Measurements from ENCODE around the gene TBC1D14. TPM values are rescaled to one million over a fixed set of nuclear protein-coding genes. Genes with fewer than 3 reads are reported as not detected.
"Not testable (repeated sequence)": the region's sequence is repeated elsewhere in the genome, so short reads cannot be mapped to it uniquely, and the experiment has no call there.

Gene TBC1D14
- total RNA-seq, 1 donor from 2014 or later = 43.3 TPM

DNA sequence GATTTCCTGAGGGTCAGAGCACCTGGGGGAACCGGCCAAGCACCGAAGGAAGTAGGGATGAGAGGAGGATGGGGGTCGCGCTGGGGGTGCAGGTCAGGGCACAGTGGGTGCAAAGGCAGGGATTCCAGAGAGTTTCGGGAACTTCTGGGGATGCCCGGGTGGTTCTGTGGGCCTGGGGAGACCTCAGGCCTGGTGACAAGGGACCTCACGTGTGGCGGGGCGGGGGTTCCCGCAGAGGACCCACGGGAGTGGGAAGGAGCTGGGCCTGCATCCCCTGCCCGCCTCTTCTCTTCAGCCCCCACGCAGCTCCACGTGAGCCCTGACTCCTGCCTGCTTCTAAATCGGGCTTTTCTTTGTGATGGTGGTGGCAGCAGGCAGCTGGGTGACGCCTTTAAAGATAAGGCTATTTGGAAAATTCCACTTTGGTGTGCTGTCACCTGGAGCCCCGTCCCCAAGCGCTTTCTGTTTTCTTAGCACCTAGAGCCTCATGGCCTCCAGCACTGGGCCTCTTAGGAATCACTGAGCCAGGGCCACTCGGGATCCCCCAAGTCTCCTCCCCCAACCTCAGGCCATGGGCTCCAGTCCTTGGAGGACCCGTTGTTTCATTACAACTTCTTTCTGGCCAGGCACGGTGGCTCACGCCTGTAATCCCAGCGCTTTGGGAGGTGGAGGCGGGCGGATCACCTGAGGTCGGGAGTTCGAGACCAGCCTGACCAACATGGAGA is 7.1 kb upstream of the TBC1D14 start:
- no peak for DNase-seq (ENCODE audit: low read depth)
- H3K4me3 ChIP-seq (ENCODE audit: low read depth, low read length) = no peak overlapping the region
- TF ChIP-seq, protein P1, sequence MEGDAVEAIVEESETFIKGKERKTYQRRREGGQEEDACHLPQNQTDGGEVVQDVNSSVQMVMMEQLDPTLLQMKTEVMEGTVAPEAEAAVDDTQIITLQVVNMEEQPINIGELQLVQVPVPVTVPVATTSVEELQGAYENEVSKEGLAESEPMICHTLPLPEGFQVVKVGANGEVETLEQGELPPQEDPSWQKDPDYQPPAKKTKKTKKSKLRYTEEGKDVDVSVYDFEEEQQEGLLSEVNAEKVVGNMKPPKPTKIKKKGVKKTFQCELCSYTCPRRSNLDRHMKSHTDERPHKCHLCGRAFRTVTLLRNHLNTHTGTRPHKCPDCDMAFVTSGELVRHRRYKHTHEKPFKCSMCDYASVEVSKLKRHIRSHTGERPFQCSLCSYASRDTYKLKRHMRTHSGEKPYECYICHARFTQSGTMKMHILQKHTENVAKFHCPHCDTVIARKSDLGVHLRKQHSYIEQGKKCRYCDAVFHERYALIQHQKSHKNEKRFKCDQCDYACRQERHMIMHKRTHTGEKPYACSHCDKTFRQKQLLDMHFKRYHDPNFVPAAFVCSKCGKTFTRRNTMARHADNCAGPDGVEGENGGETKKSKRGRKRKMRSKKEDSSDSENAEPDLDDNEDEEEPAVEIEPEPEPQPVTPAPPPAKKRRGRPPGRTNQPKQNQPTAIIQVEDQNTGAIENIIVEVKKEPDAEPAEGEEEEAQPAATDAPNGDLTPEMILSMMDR (conservative IDR thresholded peaks at IDR 0.05; ENCODE audit: low read depth, low read length) = no peak

DNA sequence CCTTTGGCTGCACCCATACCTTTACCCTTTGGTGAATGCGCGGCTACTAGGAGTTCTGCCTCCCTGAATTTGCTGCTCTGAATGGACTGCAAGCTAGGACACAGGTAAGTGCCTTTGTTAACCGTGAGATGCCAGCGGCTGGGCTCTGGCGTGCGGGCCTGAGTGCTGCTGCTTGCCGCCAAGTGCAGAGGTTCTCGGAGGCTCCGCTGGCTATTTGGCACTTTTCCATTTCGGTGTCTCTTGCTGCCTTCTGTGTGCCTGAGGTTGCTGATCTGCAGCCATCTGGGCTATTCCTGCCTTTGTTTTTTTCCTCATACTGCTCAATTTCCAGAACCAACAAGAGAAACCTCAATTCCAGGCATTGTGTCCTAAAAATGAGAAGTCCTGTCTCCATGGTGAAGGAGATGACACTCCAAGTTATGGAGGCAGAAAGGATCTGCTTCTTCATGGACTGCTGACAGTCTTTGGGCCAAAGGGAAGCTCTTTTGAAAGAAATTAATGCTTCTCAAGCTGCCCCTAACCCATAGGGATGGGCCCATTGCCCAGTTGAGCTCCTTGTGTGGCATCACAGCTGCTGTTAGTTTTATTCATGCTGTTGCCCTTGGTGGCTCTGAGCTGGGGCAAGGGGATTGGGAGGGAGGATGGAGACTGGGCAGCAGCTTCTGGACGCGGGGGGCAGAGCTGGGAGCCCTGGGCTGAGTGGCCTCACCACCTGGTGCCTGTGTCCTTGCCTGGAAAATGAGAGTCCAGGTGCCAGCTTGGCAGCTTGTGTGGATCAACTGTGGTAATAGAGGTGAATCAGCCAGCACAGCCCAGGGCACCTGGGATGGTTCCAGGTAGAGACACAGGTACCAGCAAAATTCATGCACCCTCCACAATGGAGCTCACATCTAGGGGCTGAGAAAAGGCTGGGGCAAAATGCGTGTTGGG is 3.8 kb upstream of the TBC1D14 start:
- TF ChIP-seq, protein P1 (conservative IDR thresholded peaks at IDR 0.05; ENCODE audit: low read depth, low read length) = no peak
- H3K4me3 ChIP-seq (ENCODE audit: low read depth, low read length) = no peak overlapping the region
- DNase-seq (ENCODE audit: low read depth) = no peak

DNA sequence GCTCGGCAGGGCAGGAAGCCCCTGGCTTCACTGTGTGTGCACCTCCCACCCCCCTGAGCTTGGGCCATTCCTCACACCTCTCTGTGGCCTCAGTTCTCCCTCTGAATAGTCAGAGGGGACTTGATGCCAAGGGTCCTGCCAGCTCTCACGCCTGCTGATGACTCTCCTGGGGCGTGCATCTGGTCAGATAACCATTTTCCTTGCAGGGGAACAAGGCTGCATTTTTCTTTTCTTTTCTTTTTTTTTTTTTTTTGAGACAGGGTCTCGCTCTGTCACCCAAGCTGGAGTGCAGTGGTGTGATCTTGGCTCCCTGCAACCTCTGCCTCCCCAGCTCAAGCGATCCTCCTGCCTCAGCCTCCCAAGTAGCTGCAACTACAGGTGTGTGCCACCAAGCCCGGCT is 3.1 kb upstream of the TBC1D14 start:
- DNase-seq (ENCODE audit: low read depth); H3K4me3 ChIP-seq (ENCODE audit: low read depth, low read length): not testable (repeated sequence)

DNA sequence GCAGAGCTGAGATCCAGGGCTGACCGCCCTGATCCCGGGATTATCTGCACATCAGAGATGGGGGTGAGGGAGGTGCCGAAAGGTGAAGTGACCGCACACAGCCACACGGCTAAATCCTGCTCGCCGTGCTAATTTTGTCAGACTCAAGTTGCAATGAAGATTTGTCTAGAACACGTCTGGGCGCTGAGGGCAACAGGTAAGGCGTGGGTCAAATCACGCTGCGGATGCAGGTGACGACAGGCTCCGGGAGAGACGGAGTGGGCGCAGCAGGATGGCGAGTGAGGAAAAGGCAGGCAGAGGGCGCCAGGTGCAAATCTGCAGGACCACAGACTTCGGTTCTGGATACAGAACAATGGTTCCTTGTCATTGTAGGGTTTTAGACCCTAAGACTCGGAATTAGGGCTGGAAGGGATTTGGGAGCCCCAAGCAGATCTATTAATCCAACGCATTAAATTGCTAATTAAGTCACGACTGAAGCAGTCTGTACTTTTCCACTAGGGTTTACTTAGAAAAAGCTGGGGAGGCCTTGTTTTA is 1.9 kb upstream of the TBC1D14 start:
- TF ChIP-seq, protein P1 (conservative IDR thresholded peaks at IDR 0.05; ENCODE audit: low read depth, low read length) = peak; percentile 68
- no peak overlapping the region for H3K4me3 ChIP-seq (ENCODE audit: low read depth, low read length)
- no peak for DNase-seq (ENCODE audit: low read depth)

DNA sequence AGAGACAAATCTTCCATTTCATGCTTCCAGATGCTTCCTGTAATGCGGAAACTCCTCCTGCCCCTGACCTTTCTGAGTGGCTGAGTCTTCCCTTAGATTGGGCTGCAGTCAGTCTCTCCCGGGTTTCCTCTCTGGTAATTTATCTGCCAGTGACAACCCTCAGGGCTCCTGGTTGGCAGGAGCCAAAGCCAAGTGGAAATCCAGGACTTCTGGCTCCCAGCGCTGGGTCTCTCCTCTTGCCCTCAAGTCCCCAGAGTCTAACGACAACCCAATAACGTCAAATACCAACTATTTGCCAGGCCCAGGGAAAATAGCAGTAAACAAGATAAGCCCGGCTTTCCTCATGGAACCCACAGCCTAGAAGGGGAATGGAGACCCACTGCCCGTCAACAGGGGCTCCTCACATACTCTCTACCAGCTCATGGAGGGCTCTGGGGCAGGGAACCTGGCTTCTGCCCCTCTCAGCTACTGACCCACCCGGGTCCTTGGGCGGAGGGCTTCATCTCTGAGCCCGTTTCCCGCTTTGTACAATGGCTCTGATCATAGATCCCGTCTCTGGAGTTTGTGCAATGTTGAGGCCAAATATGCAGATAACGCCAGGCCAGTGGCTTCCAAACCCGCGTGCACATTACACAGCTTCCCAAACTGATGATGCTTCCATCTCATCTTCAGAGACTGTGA is 1.1 kb upstream of the TBC1D14 start:
- TF ChIP-seq, protein P1 (conservative IDR thresholded peaks at IDR 0.05; ENCODE audit: low read depth, low read length) = no peak
- peak overlapping the region; percentile 90 for H3K4me3 ChIP-seq (ENCODE audit: low read depth, low read length)
- no peak for DNase-seq (ENCODE audit: low read depth)

DNA sequence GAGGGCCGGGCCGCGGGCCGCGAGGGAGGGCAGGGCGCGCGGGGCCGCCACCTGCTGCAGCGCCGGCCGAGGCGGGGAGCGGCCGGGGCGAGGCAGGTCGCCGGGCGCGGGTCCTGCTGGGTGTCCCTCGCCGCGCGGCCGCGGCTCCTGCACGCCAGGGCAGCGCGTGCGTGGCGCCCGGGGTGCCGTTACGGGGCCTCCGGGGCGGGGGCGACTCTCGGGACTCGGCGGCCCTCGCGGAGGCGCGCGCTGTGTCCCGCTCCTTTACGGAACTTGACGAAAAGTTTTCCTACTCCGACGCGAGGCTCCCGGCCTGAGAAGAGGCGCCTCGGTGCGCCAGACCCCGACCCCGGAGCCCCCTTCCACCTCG is 329 bp downstream of the TBC1D14 start:
- TF ChIP-seq, protein P1 (conservative IDR thresholded peaks at IDR 0.05; ENCODE audit: low read depth, low read length) = no peak
- peak overlapping the region; percentile 90 for H3K4me3 ChIP-seq (ENCODE audit: low read depth, low read length)
- no peak for DNase-seq (ENCODE audit: low read depth)

Measured in epithelial cell of proximal tubule (primary cell).